ENCODE results near the gene ARHGAP21.

Gene ARHGAP21

GRCh38 chr10:24706479-24707118 lies 17.1 kb downstream of the ARHGAP21 start:
- TF ChIP-seq CTCF (IDR thresholded peaks at IDR 0.05) = no peak

GRCh38 chr10:24703700-24704099 lies 20.0 kb downstream of the ARHGAP21 start:
- TF ChIP-seq CTCF (IDR thresholded peaks at IDR 0.05) = no peak

- no peak for TF ChIP-seq CTCF (IDR thresholded peaks at IDR 0.05)
Observed at GRCh38 chr10:24701447-24701846, 22.2 kb downstream of the ARHGAP21 start.

GRCh38 chr10:24700948-24701347 lies 22.7 kb downstream of the ARHGAP21 start:
- no peak for TF ChIP-seq CTCF (IDR thresholded peaks at IDR 0.05)

GRCh38 chr10:24698270-24698669 lies 25.4 kb downstream of the ARHGAP21 start:
- no peak for TF ChIP-seq CTCF (IDR thresholded peaks at IDR 0.05)

GRCh38 chr10:24697080-24697479 lies 26.6 kb downstream of the ARHGAP21 start:
- no peak for TF ChIP-seq CTCF (IDR thresholded peaks at IDR 0.05)

- TF ChIP-seq CTCF (IDR thresholded peaks at IDR 0.05) = no peak
Observed at GRCh38 chr10:24695452-24695851, 28.2 kb downstream of the ARHGAP21 start.

- TF ChIP-seq CTCF (IDR thresholded peaks at IDR 0.05) = no peak
Observed at GRCh38 chr10:24694086-24694485, 29.6 kb downstream of the ARHGAP21 start.
